Mesothelial cell of epicardium (in vitro differentiated cells): ENCODE measurements around the gene ZNF547. TPM values are rescaled to one million over a fixed set of nuclear protein-coding genes. Genes with fewer than 3 reads are reported as not detected.

Source experiments
- DNase-seq, 2 experiments: peaks; one replicate each; pipeline ENCODE4 v3.0.0; 2021; ENCODE audit warnings: low spot score in 2 of 2; ENCODE audit not compliant: unreplicated experiment in 2 of 2
- H3K27ac Mint-ChIP-seq: 2 replicates; pipeline ENCODE4 v1.8.0; 2021; ENCODE audit warnings: mixed read lengths
- H3K27me3 Mint-ChIP-seq: 2 replicates; pipeline ENCODE4 v1.8.0; 2021; ENCODE audit warnings: low read depth, mixed read lengths
- H3K36me3 Mint-ChIP-seq: 2 replicates; pipeline ENCODE4 v1.8.0; 2021; ENCODE audit warnings: mixed read lengths
- H3K4me1 Mint-ChIP-seq: 2 replicates; pipeline ENCODE4 v1.8.0; 2021; ENCODE audit warnings: mixed read lengths
- H3K4me3 Mint-ChIP-seq: 2 replicates; pipeline ENCODE4 v1.8.0; 2021; ENCODE audit warnings: mild to moderate bottlenecking, moderate library complexity, mixed read lengths
- H3K9me3 Mint-ChIP-seq: 2 replicates; pipeline ENCODE4 v1.8.0; 2021; ENCODE audit warnings: mixed read lengths
- CTCF ChIP-seq: fragments of 200-600 bp; sonication (generic); IDR thresholded peaks from one replicate; pipeline ENCODE4 v1.5.0; 2021; ENCODE audit warnings: antibody characterized with exemption; ENCODE audit not compliant: unreplicated experiment
- total RNA-seq: library from RNA; stranded (reverse); gene quantifications from 3 replicates; pipeline ENCODE4 v1.2.1, GENCODE V29; 2021

ZNF547 gene
- total RNA-seq, 1 donor from 2014 or later: 3.9 TPM

GRCh38 chr19:57389730-57390598 lies 26.6 kb downstream of the ZNF547 start, which contains the start of gene ZNF548:
TSS of gene ZNF548 (plus strand) at chr19:57389854. CDS start at chr19:57390100, 246 bp downstream.
- DNase-seq: peak; percentile 95
- H3K4me1 Mint-ChIP-seq: peaks cover 15% of the 10 kb centered on the region
- H3K9me3 Mint-ChIP-seq: no peaks in the 10 kb centered on the region
- peak within 1 kb of the TSS; percentile 93 for H3K4me3 Mint-ChIP-seq
- peak within 1 kb of the TSS; percentile 98 for H3K27ac Mint-ChIP-seq
- peak; percentile 28 for TF ChIP-seq CTCF
- peaks cover 23% of the 10 kb centered on the region for H3K36me3 Mint-ChIP-seq
- H3K27me3 Mint-ChIP-seq: peaks cover 3% of the 10 kb centered on the region

GRCh38 chr19:57395710-57396109 lies 32.4 kb downstream of the ZNF547 start:
- H3K4me3 Mint-ChIP-seq: no peak overlapping the region
- peaks cover 8% of the 10 kb centered on the region for H3K4me1 Mint-ChIP-seq
- H3K27me3 Mint-ChIP-seq: no peaks in the 10 kb centered on the region
- no peak overlapping the region for H3K27ac Mint-ChIP-seq
- DNase-seq: no peak
- peaks cover 30% of the 10 kb centered on the region for H3K9me3 Mint-ChIP-seq
- H3K36me3 Mint-ChIP-seq: peaks cover 77% of the 10 kb centered on the region
- TF ChIP-seq CTCF: no peak

GRCh38 chr19:57398868-57399267 lies 35.5 kb downstream of the ZNF547 start:
- H3K27ac Mint-ChIP-seq: no peak overlapping the region
- peaks cover 47% of the 10 kb centered on the region for H3K9me3 Mint-ChIP-seq
- no peak for DNase-seq
- peaks cover 83% of the 10 kb centered on the region for H3K36me3 Mint-ChIP-seq
- H3K4me1 Mint-ChIP-seq: no peaks in the 10 kb centered on the region
- no peaks in the 10 kb centered on the region for H3K27me3 Mint-ChIP-seq
- no peak for TF ChIP-seq CTCF
- no peak overlapping the region for H3K4me3 Mint-ChIP-seq

GRCh38 chr19:57403737-57404563 lies 40.6 kb downstream of the ZNF547 start:
- Mint-ChIP-seq H3K4me3 (no peak overlapping the region), H3K9me3 (peaks cover 29% of the 10 kb centered on the region), H3K27me3 (no peaks in the 10 kb centered on the region), H3K36me3 (peaks cover 34% of the 10 kb centered on the region), H3K27ac (no peak overlapping the region), H3K4me1 (no peaks in the 10 kb centered on the region)
- DNase-seq: no peak
- no peak for TF ChIP-seq CTCF

- Mint-ChIP-seq H3K9me3 (peaks cover 12% of the 10 kb centered on the region), H3K27me3 (no peaks in the 10 kb centered on the region), H3K4me1 (peaks cover 12% of the 10 kb centered on the region), H3K27ac (peak overlapping the region; percentile 67), H3K4me3 (no peak overlapping the region), H3K36me3 (peaks cover 13% of the 10 kb centered on the region)
- TF ChIP-seq CTCF: peak; percentile 32
- DNase-seq: peak; percentile 41 to 70
Measured at GRCh38 chr19:57406516-57407123, 43.3 kb downstream of the ZNF547 start.
